Duodenal mucosa (tissue), 2 donors: ENCODE results near the gene SPATC1L.
"Not testable (repeated sequence)": the region's sequence is repeated elsewhere in the genome, so short reads cannot be mapped to it uniquely, and the experiment has no call there.

Experiments
- H3K27ac ChIP-seq: one replicate; pipeline ENCODE4 v1.7.0; 2013; ENCODE audit warnings: low read depth, low read length
- H3K27me3 ChIP-seq, 2 donors: one replicate each; pipeline ENCODE4 v1.7.0; 2013; ENCODE audit warnings: low read length in 2 of 2, control low read depth in 1 of 2; ENCODE audit not compliant: insufficient read depth in 2 of 2, control insufficient read depth in 1 of 2
- H3K36me3 ChIP-seq, 2 donors: one replicate each; pipeline ENCODE4 v1.7.0; 2013; ENCODE audit warnings: low read length in 2 of 2, control low read depth in 1 of 2; ENCODE audit not compliant: insufficient read depth in 2 of 2, control insufficient read depth in 1 of 2
- H3K4me1 ChIP-seq, 2 donors: one replicate each; pipeline ENCODE4 v1.7.0; 2013; ENCODE audit warnings: low read length in 2 of 2, control low read depth in 1 of 2; ENCODE audit not compliant: insufficient read depth in 2 of 2, control insufficient read depth in 1 of 2
- H3K4me3 ChIP-seq, 2 donors: one replicate each; pipeline ENCODE4 v1.7.0; 2013; ENCODE audit warnings: low read length in 2 of 2, low read depth in 1 of 2
- H3K9ac ChIP-seq, 2 donors: one replicate each; pipeline ENCODE4 v1.7.0; 2013; ENCODE audit warnings: low read length in 2 of 2, low read depth in 1 of 2
- H3K9me3 ChIP-seq, 2 donors: one replicate each; pipeline ENCODE4 v1.7.0; 2013; ENCODE audit warnings: low read length in 2 of 2, control low read depth in 1 of 2; ENCODE audit not compliant: control insufficient read depth in 1 of 2

SPATC1L gene

GRCh38 chr21:46183910-46184624, at the start of gene SPATC1L:
TSS of gene SPATC1L (minus strand) at chr21:46184459. CDS start at chr21:46182816, 1,643 bp downstream.
- peak within 1 kb of the TSS; percentile 92 for H3K27ac ChIP-seq
- peak within 1 kb of the TSS; percentile 74 to 79 for H3K9ac ChIP-seq
- H3K4me1 ChIP-seq, result peaks cover 0 to 8% of the 10 kb centered on the region in 2 donors
- no peaks in the 10 kb centered on the region for H3K27me3 ChIP-seq
- H3K4me3 ChIP-seq, result peak within 1 kb of the TSS; percentile 90
- no peaks in the 10 kb centered on the region for H3K36me3 ChIP-seq
- H3K9me3 ChIP-seq, result no peaks in the 10 kb centered on the region

GRCh38 chr21:46229923-46230260, 45.6 kb upstream of the SPATC1L start:
- Histone ChIP-seq H3K9ac (peak overlapping the region; percentile 51 to 55), H3K4me3 (peak overlapping the region; percentile 58 to 67)

GRCh38 chr21:46229133-46229922, 45.1 kb upstream of the SPATC1L start:
- H3K4me1 ChIP-seq, result peaks cover 20 to 22% of the 10 kb centered on the region in 2 donors

More at GRCh38 chr21:46229923-46230260, 45.6 kb upstream of the SPATC1L start:
- Histone ChIP-seq H3K27me3 (no peaks in the 10 kb centered on the region), H3K27ac (no peak overlapping the region), H3K4me1 (peaks cover 20 to 22% of the 10 kb centered on the region in 2 donors), H3K9me3 (no peaks in the 10 kb centered on the region), H3K36me3 (peaks cover 8 to 27% of the 10 kb centered on the region in 2 donors)

GRCh38 chr21:46228345-46229051, 44.2 kb upstream of the SPATC1L start, which contains the start of gene LSS:
TSS of gene LSS (minus strand) at chr21:46228774. CDS start at chr21:46228745, 29 bp downstream.
- peaks cover 0 to 13% of the 10 kb centered on the region in 2 donors for H3K36me3 ChIP-seq
- peak within 1 kb of the TSS; percentile 72 to 88 for H3K9ac ChIP-seq
- no peaks in the 10 kb centered on the region for H3K27me3 ChIP-seq
- no peaks in the 10 kb centered on the region for H3K9me3 ChIP-seq
- no peak within 1 kb of the TSS for H3K27ac ChIP-seq
- peaks cover 20 to 22% of the 10 kb centered on the region in 2 donors for H3K4me1 ChIP-seq
- peak within 1 kb of the TSS; percentile 65 to 82 for H3K4me3 ChIP-seq

More at GRCh38 chr21:46229133-46229922, 45.1 kb upstream of the SPATC1L start:
- H3K4me3 ChIP-seq, result peak overlapping the region; percentile 58 to 67
- no peak overlapping the region for H3K27ac ChIP-seq
- no peaks in the 10 kb centered on the region for H3K27me3 ChIP-seq
- H3K9me3 ChIP-seq, result no peaks in the 10 kb centered on the region
- peak overlapping the region; percentile 51 to 55 for H3K9ac ChIP-seq
- peaks cover 3 to 21% of the 10 kb centered on the region in 2 donors for H3K36me3 ChIP-seq

- Histone ChIP-seq H3K27me3 (no peaks in the 10 kb centered on the region), H3K4me3 (peak overlapping the region; percentile 65 to 82), H3K9me3 (no peaks in the 10 kb centered on the region), H3K4me1 (peaks cover 20 to 22% of the 10 kb centered on the region in 2 donors), H3K9ac (peak overlapping the region; percentile 72 to 88), H3K36me3 (peaks cover 0 to 9% of the 10 kb centered on the region in 2 donors), H3K27ac (no peak overlapping the region)
These were observed 43.6 kb upstream of the SPATC1L start for GRCh38 chr21:46227811-46228344.

- Histone ChIP-seq H3K9me3 (no peaks in the 10 kb centered on the region), H3K4me3 (peak overlapping the region; percentile 65 to 82), H3K36me3 (peaks cover 0 to 11% of the 10 kb centered on the region in 2 donors), H3K9ac (peak overlapping the region; percentile 72 to 88), H3K27ac (no peak overlapping the region), H3K4me1 (peaks cover 20 to 22% of the 10 kb centered on the region in 2 donors), H3K27me3 (no peaks in the 10 kb centered on the region)
These were observed 42.8 kb upstream of the SPATC1L start for GRCh38 chr21:46226920-46227599.

GRCh38 chr21:46226146-46226545, 41.9 kb upstream of the SPATC1L start:
- no peak overlapping the region for H3K4me3 ChIP-seq
- no peaks in the 10 kb centered on the region for H3K27me3 ChIP-seq
- peaks cover 20 to 22% of the 10 kb centered on the region in 2 donors for H3K4me1 ChIP-seq
- peak overlapping the region in 1 of 2 donors; percentile 72 for H3K9ac ChIP-seq
- no peaks in the 10 kb centered on the region for H3K9me3 ChIP-seq
- H3K36me3 ChIP-seq, result peaks cover 4 to 18% of the 10 kb centered on the region in 2 donors
- no peak overlapping the region for H3K27ac ChIP-seq

- H3K4me3 ChIP-seq, H3K27me3 ChIP-seq, H3K9ac ChIP-seq, H3K27ac ChIP-seq, H3K9me3 ChIP-seq: not testable (repeated sequence)
- H3K36me3 ChIP-seq, result peaks cover 10 to 40% of the 10 kb centered on the region in 2 donors
- peaks cover 14 to 19% of the 10 kb centered on the region in 2 donors for H3K4me1 ChIP-seq
These were observed 39.4 kb upstream of the SPATC1L start for GRCh38 chr21:46223661-46224060.

- Histone ChIP-seq H3K4me1 (peaks cover 14 to 19% of the 10 kb centered on the region in 2 donors), H3K27ac (no peak overlapping the region), H3K9ac (no peak overlapping the region), H3K27me3 (no peaks in the 10 kb centered on the region), H3K4me3 (no peak overlapping the region), H3K9me3 (no peaks in the 10 kb centered on the region), H3K36me3 (peaks cover 10 to 40% of the 10 kb centered on the region in 2 donors)
These were observed 39.0 kb upstream of the SPATC1L start for GRCh38 chr21:46223217-46223616.
